NCI-H2196 (cell line): ENCODE data around the gene USP2.
"Not testable (repeated sequence)": the region's sequence is repeated elsewhere in the genome, so short reads cannot be mapped to it uniquely, and the experiment has no call there.

Experiments
- DNase-seq: peaks from one replicate; lab custom pipeline; 2025; ENCODE audit not compliant: unreplicated experiment; lab: John Stamatoyannopoulos, UW

The USP2 gene

DNA sequence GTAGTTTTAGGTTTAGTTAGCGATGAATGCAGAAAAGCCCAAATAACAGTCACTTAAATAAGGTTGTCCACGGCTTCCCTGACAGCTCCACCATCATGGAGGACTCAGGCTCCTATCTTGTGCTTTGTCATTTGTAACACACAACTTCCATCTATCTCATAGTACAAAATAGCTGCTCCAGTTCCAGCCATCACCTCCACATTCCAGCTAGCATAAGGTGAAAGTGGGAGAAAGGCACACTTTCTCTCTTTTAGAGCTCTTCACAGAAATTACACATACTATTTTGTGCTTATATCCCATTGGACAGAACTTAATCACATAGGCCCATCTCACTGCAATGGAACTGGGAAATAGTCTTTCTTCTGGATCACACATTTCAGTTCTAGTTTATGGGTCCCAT, 32.8 kb upstream of the USP2 start:
- DNase-seq, result no peak

DNA sequence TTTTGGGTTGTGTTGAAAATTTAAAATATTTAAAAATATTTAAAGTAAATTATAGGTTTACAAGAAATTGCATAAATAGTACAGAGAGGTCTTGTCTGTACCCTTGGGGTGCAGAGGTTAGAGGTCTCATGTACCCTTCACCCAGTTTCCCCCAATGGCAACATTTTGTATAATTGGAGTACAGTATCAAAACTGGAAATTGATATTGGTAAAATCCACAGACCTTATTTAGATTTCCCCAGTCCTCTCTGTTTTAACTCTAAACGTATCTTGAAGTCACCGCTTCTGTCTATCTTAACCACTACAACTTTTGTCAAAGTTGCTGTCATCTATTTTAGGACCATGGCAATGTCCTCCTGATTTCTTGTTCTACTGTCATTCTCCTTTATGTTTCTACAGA, 30.6 kb upstream of the USP2 start:
- no peak for DNase-seq

DNA sequence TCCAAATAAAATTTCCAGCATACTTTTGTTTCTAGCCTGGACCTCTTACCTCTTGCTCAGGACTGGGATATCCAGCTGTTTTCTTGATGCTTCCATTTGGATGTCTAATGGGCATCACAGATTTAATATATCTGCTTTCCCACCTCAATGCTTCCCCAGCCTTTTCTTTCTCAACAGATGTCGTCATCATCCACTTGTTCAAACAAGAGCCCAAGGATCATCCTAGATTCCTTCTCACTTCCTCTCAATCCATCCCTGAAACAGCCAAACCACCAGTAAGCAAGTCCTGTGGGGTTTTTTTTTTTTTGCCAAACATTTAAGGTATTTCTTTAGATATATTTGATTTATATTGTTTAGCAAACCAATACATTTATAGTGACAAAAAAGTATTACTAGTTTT, 29.0 kb upstream of the USP2 start:
- DNase-seq, result no peak

DNA sequence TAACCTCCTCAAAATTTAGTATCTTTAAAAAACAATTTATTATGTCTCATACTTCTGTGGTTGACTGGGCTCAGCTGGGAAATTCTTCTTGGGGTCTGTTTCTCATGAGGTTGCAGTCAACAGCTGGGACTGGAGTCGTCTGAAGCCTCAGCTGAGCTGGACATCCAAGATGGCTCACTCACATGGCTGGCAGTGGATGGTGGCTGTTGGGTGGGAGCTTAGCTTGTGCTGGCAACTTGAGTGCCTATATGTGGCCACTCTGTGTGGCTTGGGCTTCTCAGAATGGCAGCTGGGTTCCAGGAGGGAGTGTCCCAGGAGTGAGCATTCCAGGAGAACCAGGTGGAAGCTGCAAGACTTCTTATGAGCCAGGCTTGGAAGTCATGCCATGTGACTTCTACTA, 28.2 kb upstream of the USP2 start:
- no peak for DNase-seq

DNA sequence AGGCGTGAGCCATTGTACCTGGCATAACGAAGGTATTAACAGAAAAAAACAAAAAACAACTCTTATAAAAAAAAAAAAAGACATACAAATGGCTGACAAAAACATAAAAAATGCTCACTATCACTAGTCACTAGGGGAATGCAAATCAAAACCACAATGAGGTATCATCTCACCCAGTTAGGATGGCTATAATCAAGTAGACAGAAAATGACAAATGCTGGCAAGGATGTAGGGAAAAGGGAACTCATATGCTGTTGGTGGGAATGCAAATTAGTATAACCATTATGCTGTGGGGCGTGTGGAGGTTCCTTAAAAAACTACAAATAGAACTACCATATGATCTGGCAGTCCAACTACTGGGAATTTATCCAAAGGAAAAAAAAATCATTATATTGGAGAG, 24.5 kb upstream of the USP2 start:
- no peak for DNase-seq

DNA sequence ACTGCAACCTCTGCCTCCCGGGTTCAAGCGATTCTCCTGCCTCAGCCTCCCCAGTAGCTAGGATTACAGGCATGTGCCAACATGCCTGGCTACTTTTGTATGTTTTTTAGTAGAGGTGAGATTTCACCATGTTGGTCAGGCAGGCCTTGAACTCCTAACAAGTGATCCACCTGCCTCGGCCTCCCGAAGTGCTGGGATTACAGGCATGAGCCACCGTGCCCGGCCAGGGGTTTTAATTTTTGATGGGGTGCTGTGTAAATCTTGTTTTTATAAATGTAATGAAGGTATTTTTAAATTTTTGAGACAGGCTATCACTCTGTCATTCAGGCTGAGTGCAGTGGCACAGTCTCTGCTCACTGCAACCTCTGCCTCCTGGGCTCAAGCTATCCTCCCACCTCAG, 24.0 kb upstream of the USP2 start:
- DNase-seq, result not testable (repeated sequence)

DNA sequence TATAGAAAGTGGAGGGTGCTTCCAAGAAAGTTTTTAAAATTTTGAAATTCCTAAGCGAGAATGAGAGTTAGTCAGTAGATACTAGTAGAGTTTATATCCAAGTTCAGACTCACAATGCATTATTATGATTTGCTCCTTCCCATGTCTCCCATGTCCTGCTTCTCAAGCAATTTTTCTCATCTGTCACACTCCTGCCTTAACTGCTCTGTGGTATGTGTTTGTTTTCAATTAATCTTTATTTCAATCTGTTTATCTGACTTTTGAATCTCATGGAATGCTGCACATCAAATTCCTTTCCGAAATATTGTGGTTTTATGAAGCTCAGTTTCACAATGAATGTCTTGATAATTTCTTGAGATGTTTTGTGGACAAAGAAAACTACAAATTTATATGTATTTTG, 23.4 kb upstream of the USP2 start:
- no peak for DNase-seq

DNA sequence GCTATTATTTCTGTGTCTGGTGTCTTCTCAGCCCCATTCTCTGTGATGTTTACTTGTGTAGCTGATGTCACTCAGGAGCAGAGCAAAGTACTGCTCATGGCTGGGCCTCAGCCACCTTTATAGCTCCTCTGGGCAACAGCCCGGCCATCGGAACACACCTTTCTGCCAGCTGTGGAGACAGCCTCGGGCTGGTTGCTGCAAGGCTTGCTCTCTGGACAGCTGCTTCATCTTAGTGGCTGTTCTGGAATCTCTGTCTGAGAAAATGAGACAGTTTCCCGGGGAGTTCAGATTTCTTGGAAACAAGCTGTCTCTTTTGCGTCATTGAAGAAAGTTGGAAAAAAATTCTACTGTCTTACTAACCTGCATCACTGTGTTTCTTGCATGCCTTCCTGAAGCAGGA, 21.5 kb upstream of the USP2 start:
- DNase-seq, result no peak

DNA sequence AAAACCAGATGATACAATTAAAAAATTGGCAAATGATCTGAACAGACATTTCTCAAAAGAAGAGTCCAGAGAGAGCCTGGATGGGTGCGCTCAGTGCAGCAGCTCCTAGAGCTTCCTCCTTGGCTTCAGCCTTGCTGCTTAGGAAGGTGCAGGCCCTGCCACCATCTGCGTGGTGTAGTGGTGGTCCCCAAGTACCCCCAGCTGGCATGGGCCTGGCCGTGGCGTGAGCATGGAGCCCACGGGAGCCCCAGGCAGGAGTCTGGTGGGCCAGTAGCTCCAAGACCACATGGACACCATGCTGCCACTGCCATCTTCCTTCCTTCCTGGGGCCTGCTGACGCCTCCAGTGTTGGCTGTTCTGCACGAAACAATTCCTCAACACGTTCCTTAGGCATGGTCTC, 21.0 kb upstream of the USP2 start:
- no peak for DNase-seq

DNA sequence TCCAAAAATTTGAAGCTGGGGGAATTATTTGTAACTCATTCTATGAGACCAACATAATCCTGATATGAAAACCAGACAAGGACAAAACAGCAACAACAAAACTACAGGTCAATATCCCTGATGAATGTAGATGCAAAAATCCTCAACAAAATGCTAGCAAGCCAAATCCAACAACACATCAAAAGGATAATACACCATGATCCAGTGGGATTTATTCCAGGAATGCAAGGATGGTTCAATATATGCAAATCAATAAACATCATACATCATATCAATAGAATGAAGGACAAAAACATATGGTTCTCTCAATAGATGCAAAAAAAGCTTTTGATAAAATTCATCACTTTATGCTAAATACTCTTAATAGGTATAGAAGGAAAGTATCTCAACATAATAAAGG, 19.4 kb upstream of the USP2 start:
- DNase-seq, result no peak

DNA sequence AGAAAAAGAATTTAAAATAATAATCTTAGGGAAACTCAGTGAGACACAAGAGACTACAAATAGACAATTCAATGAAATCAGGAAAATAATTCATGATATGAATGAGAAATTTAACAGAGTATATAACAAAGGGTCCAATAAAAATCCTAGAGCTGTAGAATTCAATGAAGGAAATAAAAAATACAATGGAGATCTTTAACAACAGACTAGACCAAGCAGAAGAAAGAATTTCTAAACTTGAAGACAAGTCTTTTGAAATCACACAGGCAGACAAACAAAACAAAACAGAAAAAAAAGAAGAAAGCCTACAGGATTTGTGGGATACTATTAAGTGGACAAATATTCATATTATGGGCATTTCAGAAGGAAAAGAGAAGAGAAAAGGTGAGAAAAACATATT, 16.2 kb upstream of the USP2 start:
- DNase-seq, result no peak

DNA sequence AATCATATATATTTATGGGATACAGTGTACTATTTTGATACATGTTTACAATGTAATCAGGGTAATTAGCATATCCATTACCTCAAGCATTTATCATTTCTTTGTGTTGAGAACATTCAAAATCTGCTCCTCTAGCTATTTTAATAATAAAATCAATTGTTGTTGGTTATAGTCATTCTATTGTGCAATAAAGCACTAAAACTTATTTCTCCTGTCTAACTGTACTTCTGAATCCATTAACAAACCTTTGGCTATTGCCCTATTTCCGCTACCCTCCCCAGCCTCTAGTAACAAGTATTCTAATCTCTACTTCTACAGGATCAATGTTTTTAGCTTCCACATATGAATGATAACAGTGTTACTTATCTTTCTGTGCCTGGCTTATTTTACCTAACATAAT, 15.3 kb upstream of the USP2 start:
- DNase-seq, result no peak

DNA sequence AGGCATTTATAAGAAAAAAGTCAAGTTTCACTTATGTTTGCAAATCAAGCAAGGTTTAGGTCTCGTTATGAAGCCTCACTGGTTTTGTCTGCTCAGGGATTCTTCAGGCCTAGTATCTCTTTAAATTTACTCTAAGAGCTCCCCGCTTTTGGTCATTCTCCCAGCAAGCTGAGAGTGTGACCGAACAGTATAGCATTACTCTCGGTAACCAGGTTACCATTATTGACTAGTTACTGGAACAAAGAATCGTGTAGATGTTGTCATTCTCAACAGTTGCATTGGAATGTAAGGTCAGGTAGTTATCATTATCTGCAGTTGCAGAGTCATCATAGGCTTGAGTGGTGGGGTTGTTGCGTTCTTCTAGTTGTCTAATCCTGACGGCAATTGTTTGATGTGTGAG, 9.8 kb upstream of the USP2 start:
- no peak for DNase-seq

DNA sequence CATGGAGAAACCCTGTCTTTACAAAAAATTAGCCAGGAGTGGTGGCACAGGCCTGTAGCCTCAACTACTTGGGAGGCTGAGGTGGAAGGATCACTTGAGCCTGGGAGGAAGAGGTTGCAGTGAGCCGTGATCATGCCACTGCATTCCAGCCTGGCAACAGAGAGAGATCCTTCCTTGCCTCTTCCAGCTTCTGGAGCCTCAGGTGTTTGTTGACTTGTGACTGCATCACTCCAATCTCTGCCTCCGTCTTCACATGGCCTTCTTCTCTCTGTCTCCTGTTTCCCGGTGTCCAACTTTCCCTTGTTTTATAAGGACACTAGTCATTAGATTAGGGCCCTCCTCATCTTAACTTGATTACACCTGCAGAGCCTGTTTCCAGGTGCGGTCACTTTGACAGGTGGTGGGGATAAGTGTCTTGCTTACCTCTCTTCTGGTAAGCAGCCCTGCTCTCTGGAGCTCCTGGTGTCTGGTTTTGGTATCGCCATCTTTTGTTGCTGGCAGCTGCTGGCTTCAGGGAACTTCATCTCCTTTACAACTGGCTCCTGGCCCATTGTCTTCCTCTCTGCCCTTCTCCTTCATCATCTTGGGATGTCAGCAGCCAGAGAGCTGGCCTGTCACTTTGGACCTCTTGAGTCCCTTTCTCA, 8.2 kb upstream of the USP2 start:
- peak; percentile 64 for DNase-seq

DNA sequence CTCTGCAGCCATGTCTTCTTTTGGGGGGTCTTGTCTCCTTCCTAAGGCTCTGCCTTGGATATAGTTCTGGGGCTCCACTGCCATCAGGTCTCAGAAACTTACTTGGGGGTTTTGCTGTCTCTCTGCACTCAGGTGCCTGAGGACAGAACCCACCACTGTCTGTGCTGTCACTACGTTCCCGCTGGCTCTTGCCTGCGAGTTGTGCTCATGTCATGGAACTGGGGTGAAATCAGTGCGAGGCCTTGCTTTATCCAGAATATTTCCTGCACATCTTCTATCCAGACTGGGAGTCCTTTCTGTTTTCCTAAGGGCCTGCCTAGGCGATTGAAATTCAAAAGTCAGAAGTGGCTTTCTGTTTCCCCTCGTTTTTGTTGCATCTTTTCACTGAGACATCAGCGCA, 6.6 kb upstream of the USP2 start:
- no peak for DNase-seq

DNA sequence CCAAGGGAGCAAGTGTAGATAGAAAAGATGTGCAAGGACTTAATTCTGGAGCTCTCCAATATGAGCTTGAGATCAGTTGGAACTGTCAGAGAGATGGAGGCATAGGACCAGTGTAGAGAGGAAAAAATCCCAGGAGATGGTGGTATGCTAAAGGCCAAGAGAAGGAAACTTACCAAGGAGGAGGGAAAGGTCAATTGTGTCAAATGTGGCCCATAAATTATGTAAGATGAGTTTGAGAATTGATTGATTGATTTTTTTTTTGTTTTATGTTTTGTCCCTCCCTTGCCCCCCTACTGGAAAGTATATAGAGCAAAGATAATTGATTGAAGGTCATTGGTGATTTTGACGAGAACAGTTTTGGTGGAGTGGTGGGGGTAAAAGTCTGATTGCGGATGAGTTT, 2.8 kb upstream of the USP2 start:
- DNase-seq, result no peak

DNA sequence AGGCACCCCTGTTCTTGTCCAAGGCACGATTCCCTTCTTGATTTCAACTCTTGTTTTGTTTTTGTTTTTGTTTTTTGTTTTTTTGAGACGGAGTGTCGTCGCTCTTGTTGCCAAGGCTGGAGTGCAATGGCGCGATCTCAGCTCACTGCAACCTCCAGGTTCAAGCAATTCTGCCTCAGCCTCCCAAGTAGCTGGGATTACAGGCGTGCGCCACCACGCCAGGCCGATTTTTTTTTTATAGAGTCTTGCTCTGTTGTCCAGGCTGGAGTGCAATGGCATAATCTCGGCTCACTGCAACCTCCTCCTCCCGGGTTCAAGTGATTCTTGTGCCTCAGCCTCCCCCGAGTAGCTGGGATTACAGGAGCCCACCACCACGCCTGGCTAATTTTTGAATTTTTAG, 1.0 kb upstream of the USP2 start:
- not testable (repeated sequence) for DNase-seq

DNA sequence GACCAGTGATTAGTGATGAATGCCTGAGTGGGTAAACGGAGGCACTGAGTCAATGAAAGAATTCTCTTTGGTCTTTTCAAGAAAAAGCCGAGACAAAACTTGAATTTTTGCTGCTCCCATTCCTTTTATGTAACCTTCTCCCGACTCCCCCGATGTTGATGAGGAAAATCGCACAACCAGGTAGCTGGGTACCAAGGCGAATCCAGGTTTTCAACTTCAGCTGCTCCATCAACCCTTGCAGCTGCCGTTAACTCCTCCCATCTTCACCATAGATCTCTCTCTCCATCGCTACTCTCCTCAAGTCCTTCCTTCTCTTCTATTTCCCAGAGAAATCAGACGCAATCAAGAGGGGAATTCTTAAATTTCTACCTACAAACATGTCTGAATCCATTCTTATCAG, 611 bp upstream of the USP2 start:
- no peak for DNase-seq

DNA sequence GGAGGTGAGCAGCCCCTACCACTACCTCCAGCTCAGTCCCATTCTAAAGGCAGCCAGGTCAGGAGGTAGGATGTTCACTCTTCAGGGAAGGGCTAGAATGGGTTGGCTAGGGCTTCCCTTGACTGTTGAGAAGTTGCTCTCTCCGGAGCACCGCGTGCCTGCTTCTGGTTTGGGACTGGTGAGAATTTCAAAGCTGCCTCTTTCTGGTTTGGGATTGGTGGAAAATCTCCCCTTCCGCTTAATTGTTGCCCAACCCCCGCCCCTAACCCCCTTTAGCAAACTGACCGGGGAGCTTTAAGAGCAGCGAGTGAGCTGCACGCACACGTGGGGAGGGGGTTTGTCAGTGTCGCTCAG, 686 bp downstream of the USP2 start:
- DNase-seq, result peak; percentile 27

DNA sequence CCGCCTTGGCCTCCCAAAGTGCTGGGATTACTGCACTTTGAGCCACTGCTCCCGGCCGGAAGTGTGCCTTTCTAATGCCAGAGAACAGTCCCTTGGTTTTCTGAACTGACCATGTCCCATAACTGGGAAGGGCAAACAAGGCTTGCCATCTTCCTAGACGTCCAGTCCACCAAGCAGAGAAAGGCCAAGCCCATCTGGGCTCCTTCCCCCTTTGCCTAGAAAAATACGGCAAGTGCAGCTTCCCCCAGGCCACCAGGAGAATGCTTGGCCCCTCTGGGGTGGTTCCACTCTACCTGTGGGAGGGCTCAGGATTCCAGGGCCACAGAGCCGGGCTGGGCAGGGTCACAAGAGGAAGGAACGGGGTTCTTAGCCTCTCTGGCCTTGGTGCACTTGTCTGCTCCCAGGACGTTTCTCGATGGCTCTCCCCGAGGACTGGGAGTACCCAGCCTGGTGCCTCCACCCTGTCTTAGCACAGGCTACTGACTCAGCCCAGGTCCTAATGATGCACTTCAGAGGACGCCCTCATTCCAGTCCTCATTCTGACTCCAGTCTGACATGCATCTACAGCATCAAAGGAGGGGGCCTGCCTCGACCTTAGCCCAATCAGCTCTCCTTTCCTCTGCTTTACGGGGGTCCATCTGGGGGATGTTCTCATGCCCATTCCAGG, 1.2 kb downstream of the USP2 start:
- DNase-seq, result no peak

DNA sequence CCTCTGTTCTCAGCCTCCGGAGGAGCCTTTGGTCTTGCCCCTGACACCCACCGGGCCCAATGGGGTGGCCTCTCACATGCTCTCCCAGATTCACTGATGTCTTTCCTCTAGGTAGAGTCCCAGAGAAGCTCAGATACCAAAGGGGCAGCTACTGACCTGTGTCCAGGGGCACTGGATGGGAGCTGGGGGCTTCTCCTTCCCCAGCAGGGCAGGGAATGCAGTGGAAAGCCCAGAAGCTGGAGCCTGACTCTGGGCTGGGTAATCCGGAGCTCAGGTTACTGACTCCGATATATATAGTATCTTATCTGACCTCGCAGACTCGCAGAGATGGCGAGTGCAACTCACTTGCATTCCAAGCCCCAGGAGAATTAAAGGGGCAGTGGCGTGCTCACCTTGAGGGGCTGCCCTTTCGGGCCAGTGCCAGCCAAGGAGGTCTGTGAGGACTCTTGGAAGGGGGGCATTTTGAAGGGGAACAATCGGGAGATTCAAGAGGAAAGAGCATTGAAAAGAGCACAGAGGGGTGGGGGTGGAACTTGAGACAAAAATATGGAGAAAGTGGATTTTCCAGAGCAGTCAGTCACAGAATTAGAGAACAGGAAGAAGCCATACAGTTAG, 2.5 kb downstream of the USP2 start:
- no peak for DNase-seq

DNA sequence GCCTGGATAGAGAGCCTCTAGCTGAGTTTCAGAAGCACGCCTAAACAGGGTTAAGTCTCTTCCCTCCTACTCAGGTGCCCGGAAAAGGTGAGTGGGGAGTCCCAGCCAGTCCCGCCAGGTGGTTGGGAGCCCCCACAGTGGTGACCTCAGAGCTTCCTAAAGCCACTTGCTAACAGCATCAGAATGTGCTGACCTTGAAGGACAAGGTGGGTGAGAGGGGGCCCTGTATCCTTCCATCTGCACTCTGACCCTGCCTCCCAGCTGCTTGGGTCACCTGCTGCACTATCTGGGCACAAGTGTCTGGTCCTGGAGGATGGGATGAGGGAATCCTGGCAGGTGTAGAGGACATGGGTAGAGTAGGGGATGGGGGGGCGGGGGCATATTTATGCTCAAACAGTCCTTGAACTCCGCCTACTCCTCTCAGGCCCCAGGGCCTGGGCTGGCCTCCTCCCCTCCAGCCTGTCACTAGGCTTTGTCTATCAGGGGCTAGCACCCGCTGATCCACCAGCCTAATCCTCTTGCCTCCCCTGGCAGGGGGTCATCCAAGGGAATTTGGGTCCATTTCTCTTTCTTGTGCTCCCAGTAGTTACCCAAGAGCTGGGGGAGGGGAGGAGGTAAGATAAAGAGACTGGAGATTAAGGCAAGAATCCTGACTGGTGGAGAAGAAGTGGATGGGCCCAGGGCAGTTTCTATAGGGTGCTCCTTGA, 3.4 kb downstream of the USP2 start:
- DNase-seq, result no peak
